SW 1271 (cell line): ENCODE data around the gene LRRC8C.
"Not testable (repeated sequence)": the region's sequence is repeated elsewhere in the genome, so short reads cannot be mapped to it uniquely, and the experiment has no call there.

Experiments used
- DNase-seq, 2 experiments: peaks; one replicate each; lab custom pipeline; 2025; lab: John Stamatoyannopoulos, UW

Gene LRRC8C

DNA sequence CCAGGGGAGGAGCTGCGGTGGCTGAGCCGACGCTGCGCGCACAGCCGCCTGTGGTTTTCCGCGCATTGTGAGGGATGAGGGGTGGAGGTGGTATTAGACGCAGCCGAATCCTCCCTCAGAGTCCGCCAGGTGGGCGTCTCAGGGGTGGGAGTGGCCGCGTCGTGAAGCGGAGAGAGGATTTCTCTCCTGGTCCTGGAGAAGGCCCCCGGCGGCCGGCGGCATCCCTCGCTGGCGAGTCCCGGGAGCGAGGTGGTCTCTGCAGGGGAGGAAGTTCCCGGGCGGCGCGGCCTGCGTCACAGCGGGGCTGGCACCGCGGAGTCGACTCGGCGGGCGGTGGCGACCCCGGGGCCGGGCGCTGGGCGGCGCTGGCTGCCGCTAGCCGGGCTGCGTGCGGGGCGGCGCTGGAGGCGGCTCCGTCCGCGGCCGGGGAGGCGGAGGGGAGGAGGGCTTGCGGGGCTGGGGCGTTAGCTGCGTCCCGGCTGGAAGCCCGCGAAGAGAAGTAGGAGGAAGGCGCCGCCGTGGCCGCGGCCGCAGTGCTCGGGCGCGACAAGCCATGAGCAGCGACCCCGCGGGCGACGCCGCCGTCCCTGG lies at the start of gene LRRC8C:
LRRC8C (plus strand) TSS at position 464 of the 591 bp plus-strand sequence. CDS start 53,354 bp downstream, outside the sequence.
- DNase-seq, result peak; percentile 24 to 41

- no peak for DNase-seq
Measured at GRCh38 chr1:89584211-89584610, 48.7 kb upstream of the LRRC8C start.

GRCh38 chr1:89584781-89585180 lies 48.1 kb upstream of the LRRC8C start:
- no peak for DNase-seq

- no peak for DNase-seq
Measured at GRCh38 chr1:89587729-89588161, 45.2 kb upstream of the LRRC8C start.

GRCh38 chr1:89588480-89588879 lies 44.4 kb upstream of the LRRC8C start:
- no peak for DNase-seq

DNA sequence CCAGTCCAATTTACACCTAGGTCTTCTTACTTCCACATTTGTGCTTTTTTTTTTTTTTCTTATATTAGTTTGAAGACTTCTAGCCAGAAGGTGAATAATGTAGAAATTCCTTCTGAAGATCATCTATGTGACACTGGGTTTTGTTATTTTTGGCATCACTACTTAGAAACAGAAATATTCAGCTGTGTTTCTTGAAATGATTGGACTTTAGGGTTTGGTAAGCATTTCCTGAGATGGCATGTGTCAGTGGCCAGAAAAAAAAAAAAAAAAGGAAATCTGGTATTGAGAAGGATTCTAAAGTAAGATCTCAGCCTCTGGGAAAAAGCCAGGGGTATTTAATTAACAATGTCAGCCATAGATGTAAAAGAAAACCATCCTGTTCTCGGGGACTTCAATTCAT lies 43.4 kb upstream of the LRRC8C start:
- DNase-seq, result no peak

GRCh38 chr1:89590341-89591080 lies 42.4 kb upstream of the LRRC8C start:
- no peak for DNase-seq

DNA sequence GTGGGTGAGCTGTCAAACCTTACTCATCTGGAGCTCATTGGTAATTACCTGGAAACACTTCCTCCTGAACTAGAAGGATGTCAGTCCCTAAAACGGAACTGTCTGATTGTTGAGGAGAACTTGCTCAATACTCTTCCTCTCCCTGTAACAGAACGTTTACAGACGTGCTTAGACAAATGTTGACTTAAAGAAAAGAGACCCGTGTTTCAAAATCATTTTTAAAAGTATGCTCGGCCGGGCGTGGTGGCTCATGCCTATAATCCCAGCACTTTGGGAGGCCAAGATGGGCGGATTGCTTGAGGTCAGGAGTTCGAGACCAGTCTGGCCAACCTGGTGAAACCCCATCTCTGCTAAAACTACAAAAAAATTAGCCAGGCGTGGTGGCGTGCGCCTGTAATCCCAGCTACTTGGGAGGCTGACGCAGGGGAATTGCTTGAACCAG lies 40.0 kb upstream of the LRRC8C start:
- not testable (repeated sequence) for DNase-seq

GRCh38 chr1:89594096-89594740 lies 38.7 kb upstream of the LRRC8C start:
- DNase-seq, result no peak

- no peak for DNase-seq
Measured at GRCh38 chr1:89596698-89597097, 36.2 kb upstream of the LRRC8C start.

- DNase-seq, result peak in 1 of 2 experiments; percentile 42
Measured at GRCh38 chr1:89598450-89599331, 34.2 kb upstream of the LRRC8C start.

GRCh38 chr1:89599332-89599630 lies 33.6 kb upstream of the LRRC8C start:
- DNase-seq, result no peak

DNA sequence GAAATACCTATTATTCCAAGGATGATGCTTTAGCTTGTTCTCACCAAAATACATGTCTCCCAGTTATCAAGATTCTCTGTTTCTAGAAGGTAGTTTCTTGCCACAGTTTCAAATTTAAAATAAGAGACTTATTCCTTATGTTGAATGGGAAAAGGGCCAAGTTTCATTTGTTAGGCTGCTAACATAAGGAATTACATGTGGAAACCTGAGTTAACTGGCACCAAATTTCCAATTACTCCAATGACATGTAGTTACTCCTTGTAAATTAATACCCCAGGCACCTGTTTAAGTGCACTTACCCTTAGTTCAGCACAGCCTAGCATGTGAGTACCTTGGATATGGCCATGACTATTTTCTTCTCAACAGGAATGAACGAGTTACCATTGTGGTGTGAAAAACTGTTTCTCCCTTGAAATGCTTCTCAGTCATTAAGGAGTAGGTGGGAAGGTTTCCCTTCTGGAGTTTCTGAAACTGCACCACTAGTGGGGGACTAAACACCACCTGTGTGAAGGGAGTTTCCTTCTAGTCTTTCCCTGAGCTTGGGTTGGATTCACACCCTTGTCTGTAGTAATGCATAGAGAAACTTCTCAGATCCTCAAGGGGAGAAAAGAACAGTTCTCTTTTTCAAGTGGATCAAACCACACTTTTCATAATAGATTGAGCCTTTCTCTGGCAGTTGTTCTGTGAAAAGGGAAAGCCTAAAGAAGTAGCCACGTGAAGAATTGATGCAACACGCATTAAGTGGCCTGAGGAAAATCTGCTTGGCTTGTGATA lies 32.3 kb upstream of the LRRC8C start:
- DNase-seq, result no peak

DNA sequence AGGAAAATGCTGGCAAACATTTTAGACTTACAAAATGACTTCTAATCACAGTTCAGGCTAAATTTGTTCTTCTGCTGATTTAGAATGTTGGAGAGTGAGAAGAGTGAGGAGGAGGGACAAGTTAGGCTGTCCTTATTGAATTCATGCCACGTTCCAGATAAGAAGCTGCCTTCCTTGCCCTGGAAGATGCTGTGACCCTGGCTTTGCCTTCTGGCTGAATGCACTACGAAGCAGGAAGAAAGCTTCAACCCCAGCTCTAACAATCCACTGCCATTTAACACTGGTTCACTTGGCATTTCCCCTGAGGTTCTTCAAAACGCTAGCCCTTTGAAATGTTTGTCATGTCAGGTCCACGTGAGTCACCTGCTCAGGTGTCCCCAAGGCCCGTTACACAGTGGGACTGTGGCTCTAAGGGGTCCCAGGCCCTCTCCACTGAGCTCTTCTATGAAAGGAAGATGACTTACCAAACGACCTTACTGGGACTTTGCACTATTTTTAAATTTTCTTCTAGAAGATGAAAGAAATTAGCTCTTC lies 30.0 kb upstream of the LRRC8C start:
- DNase-seq, result no peak

DNA sequence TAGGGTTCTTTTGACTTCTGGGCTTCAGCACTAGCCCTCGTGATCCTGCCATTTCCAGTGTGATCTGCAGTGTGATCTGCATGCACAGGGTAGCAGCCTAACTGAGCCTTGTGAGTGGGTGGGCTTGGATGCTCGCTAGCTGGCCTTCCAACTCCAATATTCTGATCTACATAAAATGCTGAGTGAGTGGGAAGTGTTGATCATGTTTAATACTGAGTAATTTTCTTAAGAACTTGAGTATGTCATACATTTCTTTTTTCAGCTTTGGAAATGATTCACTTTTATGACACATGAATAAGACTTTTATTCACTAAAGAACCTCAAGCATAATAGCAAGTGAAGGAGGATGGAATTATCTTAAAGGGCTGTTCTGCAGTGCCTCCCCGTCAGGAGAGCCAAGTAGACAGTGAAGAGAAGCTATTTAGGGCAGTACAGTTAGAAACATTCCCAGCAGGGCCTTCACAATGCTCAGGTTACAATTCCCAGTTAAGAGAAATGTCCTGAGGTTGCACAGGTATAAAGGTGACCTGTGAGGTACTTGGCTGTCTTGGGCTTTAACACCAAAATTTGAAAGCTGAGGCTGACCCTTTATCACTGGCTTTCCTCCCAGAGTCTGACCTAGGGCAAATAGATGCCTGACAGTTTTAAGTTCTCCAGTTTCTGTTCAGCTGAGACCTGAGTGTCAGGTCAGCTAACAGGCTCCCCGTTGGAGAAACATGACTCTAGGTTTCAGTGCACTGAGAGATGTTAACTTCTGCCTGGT lies 29.1 kb upstream of the LRRC8C start:
- DNase-seq, result no peak

- DNase-seq, result no peak
Measured at GRCh38 chr1:89604414-89604735, 28.5 kb upstream of the LRRC8C start.

DNA sequence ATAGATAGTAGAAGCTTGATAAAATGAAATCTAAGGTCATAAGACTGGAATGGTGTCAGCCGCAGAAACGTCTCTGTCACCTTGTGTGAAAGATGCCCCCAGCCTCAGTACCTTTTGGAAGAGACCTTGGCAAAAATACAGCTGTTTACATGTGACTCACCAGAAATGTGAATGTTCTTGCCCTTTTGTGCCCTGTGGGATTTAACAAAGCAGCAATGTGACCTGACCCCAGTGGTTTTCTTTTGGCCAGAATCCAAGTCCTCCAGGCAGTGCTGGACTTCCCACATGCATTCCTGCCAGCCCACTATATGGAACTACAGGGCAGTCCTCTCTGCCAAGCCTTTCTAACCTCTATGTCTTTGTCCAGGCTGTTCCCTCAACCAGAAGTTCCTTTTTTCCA lies 27.2 kb upstream of the LRRC8C start:
- DNase-seq, result peak in 1 of 2 experiments; percentile 35

DNA sequence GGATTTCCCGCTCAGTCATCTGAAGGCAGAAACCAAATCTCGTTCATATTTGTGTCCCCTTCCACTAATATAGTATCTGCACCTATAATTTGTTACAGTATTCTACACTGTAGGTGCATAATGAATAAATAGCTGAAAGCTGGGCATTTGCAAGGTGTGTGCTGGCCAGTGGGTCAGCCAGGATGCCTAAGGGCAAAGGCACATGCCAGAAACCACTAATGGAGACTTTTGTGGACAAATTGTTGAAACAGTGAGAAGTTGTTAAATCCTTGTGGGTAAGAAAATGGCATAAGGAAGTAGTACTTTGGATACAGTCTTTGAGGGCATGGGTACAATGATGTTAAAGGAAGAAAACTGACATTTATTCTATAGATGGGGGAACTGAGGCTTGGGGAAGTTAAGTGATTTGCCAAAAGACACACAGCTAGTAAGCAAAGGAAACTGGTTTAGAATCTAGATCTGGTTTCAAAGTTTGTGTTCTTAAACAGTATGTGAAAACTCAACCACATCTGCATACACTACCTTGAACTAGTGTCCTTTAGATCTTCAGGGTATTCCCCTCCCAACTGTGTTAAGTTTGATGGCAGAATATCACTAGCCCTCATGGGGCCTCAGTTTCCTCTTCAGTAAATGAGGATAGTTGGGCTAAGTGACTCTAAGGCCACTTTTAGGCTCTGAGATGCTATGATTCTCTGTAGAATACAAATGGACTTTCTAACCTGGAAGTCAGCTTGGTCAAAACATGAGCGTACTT lies 26.5 kb upstream of the LRRC8C start:
- DNase-seq, result no peak

DNA sequence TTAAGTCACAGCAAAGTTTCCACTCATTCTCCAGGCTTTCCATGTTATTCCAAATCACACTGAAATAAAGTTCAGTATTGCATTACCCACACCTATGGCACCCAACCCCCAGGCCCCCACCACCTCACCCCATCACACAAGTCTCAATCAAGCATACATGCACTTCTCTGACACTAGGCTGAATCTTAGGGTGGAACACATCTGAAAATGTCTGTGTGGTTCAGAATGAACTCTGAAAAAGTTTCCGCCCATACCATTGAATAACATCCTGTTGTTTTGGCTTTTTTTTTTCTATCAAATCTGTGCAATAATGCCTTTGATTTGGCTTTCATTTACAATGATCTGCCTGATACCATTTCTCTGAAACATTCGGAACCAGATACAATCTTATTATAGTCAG lies 25.8 kb upstream of the LRRC8C start:
- no peak for DNase-seq
